Amniotic epithelial cell (primary cell): ENCODE data around the gene ADPRHL1.
"Not testable (repeated sequence)": the region's sequence is repeated elsewhere in the genome, so short reads cannot be mapped to it uniquely, and the experiment has no call there.

ENCODE experiments used
- DNase-seq: peaks from one replicate; pipeline ENCODE4 v3.0.0-alpha.2; 2010; ENCODE audit warnings: low read depth

ADPRHL1 gene

GRCh38 chr13:113402471-113403254 lies 50.6 kb downstream of the ADPRHL1 start:
- no peak for DNase-seq

GRCh38 chr13:113401452-113402415 lies 51.6 kb downstream of the ADPRHL1 start:
- DNase-seq: no peak

GRCh38 chr13:113400621-113401451 lies 52.5 kb downstream of the ADPRHL1 start:
- DNase-seq: no peak

- DNase-seq: no peak
These were observed 53.5 kb downstream of the ADPRHL1 start for GRCh38 chr13:113399755-113400149.

- no peak for DNase-seq
These were observed 54.1 kb downstream of the ADPRHL1 start for GRCh38 chr13:113398963-113399754.

- DNase-seq: no peak
These were observed 55.5 kb downstream of the ADPRHL1 start for GRCh38 chr13:113397608-113398425.

GRCh38 chr13:113394339-113394640 lies 59.0 kb downstream of the ADPRHL1 start:
- no peak for DNase-seq

GRCh38 chr13:113393563-113394338 lies 59.5 kb downstream of the ADPRHL1 start:
- peak; percentile 33 for DNase-seq

- DNase-seq: no peak
These were observed 60.1 kb downstream of the ADPRHL1 start for GRCh38 chr13:113393226-113393562.

GRCh38 chr13:113390874-113391497 lies 62.3 kb downstream of the ADPRHL1 start:
- peak; percentile 25 for DNase-seq

GRCh38 chr13:113389586-113389985 lies 63.7 kb downstream of the ADPRHL1 start:
- not testable (repeated sequence) for DNase-seq

- no peak for DNase-seq
These were observed 65.9 kb downstream of the ADPRHL1 start for GRCh38 chr13:113387396-113387795.

GRCh38 chr13:113383089-113383488 lies 70.2 kb downstream of the ADPRHL1 start:
- no peak for DNase-seq

GRCh38 chr13:113382542-113382941 lies 70.7 kb downstream of the ADPRHL1 start:
- not testable (repeated sequence) for DNase-seq

GRCh38 chr13:113378825-113379224 lies 74.5 kb downstream of the ADPRHL1 start:
- DNase-seq: no peak

- no peak for DNase-seq
These were observed 78.6 kb downstream of the ADPRHL1 start for GRCh38 chr13:113374511-113375175.

GRCh38 chr13:113373811-113374485 lies 79.3 kb downstream of the ADPRHL1 start:
- no peak for DNase-seq

- not testable (repeated sequence) for DNase-seq
These were observed 81.6 kb downstream of the ADPRHL1 start for GRCh38 chr13:113371701-113372100.
